Effector CD4-positive, alpha-beta T cell (primary cell): ENCODE results near the gene HPS4.
"Not testable (repeated sequence)": the region's sequence is repeated elsewhere in the genome, so short reads cannot be mapped to it uniquely, and the experiment has no call there.

ENCODE experiments used
- DNase-seq: peaks from one replicate; pipeline ENCODE4 v3.0.0-alpha.2; 2020
- total RNA-seq: gene quantifications from one replicate; lab custom pipeline; 2026; lab: John Stamatoyannopoulos, UW

The HPS4 gene
- total RNA-seq = 103 reads per million, percentile 83 among the genes with 10 or more reads in this experiment

DNA sequence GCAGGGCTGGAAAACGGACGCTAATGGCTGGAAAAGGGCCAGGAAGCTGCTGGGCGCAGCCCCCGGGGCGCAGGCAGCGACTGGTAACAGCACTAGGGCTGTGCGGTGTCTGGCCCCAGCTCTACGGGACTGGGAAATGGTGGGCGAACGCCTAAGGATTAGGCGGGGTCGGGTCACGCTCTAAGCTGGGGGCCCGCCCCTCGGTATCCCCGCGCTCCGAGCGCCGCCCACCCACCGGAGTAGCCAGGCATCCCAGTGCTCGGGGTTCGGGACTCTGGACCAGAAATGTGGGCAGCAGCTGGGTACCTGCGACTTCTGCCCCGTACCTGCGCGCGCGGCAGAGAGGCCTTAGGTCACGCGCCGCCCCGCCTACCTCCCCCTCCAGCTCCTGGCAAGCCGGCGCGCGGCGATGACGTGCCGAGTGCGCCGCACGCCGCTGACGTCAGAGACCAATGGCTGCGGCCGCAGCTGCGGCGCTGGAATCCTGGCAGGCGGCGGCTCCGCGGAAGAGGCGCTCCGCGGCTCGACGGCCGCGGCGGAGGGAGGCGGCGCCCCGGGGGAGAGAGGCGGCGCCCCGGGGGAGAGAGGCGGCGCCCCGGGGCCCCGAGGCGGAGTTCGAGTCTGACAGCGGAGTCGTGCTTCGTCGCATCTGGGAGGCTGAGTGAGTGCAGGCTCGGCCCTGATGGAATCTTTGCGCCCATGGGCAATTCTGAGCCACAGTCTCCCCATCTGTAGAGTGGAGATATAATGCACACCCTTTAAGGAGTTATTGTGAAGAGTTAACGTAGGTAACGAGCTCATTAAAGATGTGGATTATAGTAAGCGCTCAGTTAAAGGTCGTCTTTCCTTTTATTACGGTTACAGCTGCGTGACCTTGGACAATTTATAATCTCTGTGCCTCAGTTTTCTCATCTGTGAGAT lies at the start of gene HPS4, which contains the start of gene SRRD:
HPS4 (minus strand) TSS at position 345 of the 921 bp plus-strand sequence. CDS start 2,021 bp downstream, outside the sequence.
SRRD (plus strand) TSS at position 439 of the 921 bp plus-strand sequence; CDS start at position 453, 14 bp downstream.
- DNase-seq = peak; percentile 91

DNA sequence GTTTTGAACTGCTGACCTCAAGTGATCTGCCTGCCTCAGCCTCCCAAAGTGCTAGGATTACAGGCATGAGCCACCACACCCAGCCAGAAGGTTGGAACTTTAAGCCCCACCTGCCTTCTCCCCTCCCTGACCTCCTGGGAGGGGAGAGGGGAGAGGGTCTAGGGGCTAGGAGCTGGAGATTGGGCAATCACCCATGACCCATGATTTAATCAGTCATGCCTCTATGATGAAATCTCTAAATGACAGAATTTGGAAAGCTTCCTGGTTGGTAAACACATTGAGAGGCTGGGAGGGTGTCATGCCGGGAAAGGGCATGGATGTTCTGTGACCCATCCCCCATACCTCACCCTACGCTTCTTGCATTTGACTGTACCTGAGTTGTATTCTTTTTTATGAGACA lies 45.8 kb upstream of the HPS4 start:
- DNase-seq = no peak

DNA sequence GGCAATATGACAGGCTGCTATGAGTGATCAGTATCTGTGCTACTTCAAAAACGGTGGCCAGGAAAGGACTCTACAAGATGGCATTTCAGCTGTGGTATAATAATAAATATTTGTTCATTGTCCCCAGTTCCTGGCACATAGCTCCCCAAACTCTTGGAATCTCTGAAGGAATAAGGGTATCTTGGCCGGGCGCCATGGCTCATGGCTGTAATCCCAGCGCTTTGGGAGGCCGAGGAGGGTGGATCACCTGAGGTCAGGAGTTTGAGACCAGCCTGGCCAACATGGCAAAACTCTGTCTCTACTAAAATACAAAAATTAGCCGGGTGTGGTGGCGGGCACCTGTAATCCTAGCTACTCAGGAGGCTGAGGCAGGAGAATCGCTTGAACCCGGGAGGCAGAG lies 44.9 kb upstream of the HPS4 start:
- not testable (repeated sequence) for DNase-seq

DNA sequence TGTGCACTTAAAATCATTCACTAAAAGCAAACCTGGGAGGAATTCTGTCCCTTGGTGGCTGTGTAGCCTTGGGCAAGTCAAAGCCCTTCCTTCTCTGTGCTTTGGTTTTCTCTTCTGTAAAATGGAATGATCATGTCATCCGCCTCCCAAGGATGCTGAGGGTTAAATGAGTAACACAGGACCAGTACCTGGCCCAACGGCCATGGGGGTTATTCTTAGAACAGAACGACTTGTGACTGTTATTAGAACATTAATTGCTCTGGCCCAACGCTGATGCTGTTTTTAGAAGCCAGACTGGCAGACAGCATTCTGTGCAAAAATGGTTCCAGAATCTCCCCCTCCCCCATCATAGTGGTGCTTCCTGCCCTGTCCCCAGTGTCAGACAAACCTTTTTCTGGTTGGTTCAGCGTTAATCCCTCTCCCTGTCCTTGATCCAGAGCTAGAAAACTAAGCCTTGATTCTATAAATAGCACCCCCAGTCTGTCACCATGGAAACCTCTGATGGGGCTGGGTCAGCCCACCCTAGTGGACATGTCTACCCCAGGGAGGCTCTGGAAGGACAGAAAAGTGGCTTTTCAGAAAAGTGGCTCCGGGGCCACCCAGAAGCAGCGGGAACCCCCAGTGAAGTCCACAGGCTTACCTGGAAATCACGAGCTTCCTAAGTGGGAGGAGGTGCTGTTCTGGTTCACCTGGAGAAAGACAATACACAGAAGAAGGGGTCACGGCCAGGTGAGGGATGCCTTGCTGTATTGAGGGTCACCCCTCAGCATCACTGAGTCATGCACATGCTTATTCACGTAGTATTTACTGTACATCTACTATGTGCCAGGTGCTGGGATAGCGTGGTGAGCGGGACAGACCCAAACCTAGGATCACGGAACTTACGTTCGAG lies 44.2 kb upstream of the HPS4 start:
- no peak for DNase-seq

DNA sequence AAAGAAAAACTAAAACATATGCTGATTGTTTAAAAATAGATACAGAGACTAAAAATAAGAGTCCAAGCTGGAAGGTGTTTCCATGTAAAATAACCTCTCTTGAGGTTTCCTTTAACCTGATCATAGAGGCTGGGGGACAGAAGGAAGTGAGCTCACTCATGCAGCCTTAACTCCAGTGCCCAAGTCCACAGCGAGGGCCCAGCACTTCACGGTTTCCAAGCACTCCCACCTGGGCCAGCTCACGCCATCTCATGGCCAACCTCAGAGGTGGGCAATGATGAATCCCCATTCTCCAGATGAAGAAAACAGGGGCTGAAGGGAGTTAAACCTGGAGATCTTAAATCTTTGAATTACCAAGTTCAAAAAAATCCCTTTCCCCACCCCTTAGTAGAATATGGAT lies 43.6 kb upstream of the HPS4 start:
- no peak for DNase-seq

DNA sequence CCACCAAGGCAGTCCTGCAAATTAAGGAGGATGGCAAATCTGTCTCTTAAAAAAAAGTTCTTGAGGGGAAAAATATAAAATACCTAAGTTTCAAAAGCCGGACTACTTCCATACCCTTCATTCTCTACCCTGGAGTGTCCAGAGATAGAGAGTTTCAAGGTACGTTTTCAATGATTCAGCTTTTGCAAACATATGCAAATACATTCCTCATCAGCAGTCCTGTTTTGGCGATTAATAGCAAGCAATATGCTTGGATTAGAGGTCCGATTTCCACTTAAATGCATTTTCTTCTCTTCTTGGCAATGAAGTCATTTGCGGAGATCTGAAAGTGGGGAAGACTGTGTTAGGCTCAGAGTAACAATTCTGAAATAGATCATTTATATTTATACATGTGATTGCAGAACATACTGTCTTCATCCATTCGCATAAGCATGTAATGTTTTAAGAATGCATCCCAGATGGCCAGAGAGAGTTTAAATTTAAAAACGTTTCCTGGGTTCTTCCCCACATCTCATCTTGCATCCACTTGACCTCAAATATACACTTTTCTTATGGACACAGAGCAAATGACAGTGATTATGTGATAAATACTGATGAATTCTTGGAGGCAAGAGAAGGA lies 42.5 kb upstream of the HPS4 start:
- DNase-seq = no peak

DNA sequence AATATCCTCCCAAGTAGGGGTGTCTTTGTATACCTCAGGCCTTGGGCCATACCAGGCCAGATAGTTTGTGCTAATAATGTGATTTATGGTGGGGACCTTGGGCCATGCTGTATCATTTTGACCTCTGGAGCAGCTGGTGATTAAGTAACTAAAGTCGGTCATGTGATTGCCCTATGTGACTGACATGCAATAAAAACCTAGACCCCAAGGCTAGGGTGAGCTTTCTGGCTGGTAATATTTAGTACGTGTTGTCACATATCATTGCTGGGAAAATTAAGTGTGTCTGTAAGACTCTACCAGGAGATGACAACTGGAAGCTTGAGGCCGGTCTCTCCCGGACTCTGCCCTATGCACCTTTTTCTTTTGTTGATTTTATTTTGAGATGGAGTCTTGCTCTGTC lies 41.3 kb upstream of the HPS4 start:
- DNase-seq = no peak

DNA sequence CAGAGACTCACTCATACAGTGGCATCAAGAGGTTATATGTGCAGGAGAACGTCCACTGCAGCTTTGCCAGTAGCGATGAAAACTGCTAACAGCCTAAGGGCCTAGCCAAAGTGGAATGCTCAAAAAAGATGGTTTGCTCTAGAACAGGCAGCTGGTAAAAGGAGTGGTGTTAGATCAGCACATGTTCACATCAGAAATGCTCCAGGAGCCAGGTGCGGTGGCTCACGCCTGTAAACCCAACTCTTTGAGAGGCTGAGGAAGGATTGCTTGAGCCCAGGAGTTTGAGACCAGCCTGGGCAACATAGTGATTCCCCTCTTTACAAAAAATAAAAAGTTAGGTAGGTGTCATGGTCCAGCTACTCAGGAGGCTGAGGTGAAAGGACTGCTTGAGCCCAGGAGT lies 39.0 kb upstream of the HPS4 start:
- no peak for DNase-seq

DNA sequence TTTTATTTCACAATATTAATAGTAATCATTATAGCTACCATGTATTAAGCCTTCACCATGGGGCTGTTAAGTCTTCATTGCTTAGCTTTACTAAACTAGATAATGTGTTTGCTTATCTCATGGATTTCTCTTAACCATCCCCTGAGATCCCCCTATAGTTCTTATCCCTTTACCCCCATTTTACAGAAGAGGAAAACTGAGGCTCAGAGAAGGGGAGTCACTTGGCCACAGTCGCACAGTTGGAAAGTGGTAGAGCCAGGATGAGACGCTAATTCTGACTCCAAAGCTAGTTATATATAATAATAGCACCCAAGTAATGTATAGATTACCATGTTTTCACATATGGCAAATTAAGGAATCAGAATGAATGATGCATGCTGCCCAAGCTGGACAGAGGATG lies 38.4 kb upstream of the HPS4 start:
- DNase-seq = no peak

DNA sequence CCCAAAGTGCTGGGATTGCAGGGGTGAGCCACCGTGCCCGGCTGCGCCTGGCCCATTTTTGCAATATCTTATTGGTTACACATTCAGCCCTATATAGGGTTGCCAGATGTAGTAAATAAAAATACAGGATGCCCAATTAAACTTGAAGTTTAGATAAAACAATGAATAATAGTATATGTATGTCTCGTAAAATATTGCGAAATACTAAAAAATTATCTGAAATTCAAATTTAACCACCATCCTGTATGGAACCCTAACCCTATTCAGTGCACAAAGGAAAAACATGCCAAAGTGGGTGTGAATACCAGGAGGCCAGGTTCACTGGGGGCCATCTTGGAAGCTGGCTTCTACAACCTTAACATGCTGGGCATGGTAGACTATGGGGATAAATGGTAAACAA lies 33.8 kb upstream of the HPS4 start:
- no peak for DNase-seq

DNA sequence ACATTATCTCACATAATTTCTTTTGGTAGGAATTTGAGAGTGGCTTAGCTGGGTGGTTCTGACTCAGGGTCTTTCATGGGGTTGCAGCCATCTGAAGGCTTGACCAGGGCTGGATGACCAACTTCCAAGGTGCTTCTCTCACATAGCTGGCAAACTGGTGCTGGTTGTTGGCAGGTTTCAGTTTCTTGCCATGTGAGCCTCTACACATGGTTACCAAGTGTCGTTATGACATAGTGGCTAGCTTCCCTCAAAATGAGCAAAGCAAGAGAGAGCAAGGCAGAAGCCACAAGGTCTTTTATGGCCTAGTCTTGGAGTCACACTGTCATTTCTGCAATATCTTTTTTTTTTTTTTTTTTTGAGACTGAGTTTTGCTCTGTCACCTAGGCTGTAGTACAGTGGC lies 32.9 kb upstream of the HPS4 start:
- no peak for DNase-seq

DNA sequence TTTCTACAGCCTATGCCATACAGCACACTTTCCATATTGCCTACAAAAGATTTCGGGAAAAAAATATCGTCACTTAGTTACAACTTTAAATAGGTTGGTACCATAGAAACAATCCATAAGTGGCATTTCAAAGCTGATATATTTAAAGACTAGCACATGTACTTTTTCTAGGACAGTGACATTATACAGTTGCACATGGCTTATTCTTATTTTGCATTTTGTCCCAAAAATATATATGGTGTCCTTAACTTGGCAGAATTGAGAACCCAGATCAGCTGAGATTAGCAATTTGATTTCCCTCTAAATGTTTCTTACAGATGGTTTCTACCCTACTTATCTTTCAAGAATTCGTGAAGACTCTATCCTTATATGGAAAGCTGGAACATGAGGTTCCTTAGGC lies 32.3 kb upstream of the HPS4 start:
- no peak for DNase-seq

DNA sequence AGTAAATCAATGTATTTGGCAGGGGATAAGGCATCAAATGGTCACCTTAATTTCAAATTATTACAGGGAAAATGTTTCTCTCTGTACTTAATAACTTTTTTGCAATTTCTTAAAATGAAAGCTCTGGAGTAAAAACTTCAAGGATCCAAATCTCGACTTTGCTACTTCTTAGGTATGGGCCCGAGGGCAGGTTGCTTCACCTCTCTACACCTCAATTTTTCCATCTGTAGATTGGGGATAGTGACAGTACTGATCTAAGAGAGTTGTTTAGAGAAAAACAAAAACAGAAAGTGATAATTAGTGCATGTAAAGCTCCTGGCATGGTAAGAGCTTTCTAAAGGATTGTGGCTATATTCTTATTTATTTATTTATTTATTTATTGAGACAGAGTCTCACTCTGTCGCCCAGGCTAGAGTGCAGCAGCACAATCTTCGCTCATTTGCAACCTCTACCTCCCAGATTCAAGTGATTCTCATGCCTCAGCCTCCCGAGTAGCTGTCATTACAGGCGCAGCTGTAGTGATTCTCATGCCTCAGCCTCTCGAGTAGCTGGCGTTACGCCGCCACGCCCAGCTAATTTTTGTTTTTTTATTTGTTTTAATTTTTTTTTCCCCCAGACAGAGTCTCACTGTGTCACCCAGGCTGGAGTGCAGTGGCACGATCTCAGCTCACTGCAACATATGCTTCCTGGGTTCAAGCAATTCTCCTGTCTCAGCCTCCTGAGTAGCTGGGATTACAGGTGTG lies 31.0 kb upstream of the HPS4 start:
- DNase-seq = no peak

DNA sequence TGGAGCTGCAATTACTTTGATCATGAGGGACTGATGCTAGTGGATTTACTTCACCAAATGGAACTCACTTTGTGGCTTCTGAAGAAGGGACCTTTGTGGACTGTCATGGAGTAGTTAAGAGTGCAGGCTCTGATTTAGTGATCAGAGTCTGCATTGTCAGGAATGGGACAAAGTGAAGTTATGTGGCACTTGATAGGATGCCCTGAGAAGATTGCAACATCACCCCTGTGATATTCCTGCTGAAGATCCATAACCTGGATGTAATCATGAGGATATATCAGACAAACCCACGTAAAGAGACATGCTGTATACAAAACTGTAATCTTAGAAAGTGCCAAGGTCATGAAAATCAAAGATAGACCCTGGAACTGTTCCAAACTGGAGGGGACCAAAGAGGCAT lies 30.3 kb upstream of the HPS4 start:
- DNase-seq = no peak

DNA sequence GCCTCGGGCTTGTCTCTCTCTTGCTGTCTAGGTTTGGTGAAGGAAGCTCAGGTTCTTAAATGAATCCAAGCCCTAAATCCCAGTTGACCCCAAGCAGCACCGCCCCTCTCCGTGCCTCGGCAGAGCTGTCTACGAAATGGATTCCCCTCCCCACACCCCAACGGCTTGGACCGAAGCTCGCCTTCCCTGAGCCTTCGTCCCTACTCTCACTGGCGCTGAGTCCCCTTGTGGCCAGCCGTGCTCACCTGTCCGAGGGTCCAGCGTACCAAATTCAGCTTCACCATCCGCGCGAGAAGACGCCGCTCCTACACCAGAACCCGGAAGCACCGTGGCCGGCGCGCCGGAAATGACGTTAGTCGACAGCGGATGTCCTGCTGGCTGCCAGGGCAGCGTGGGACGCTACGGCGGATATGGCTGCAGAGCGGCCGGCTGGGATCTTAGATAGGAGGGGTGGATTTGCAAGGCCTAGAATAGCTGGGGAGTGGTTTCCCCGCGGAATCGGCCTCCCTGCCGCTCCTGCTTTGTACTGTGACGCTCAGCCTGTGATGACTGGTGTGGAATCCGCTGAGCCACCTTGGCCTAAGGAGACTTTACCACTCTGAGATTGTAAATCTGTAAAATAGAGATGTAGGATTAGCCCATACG lies 28.7 kb upstream of the HPS4 start, which contains the start of gene TFIP11:
TFIP11 (minus strand) TSS at position 325 of the 645 bp plus-strand sequence. CDS start 2,201 bp downstream, outside the sequence.
- peak; percentile 91 for DNase-seq

DNA sequence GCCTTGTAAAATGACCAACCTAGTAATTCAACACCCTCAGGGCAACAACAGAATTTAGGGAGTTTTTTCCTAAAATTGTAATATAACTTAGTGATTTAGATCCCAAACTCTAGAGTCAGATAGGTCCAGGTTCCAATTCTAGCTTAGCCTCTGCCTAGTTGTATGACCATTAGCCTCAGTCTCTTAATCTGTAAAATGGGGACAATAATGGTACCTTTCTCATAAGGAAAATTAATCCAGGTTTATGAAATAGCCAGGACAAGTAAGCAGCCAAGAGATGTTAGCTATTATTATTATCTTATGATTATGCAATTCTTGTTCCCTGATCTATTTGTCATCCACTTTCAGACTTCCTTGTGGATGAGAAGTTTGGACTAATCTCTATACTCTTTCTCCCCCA lies 24.6 kb upstream of the HPS4 start:
- DNase-seq = no peak

DNA sequence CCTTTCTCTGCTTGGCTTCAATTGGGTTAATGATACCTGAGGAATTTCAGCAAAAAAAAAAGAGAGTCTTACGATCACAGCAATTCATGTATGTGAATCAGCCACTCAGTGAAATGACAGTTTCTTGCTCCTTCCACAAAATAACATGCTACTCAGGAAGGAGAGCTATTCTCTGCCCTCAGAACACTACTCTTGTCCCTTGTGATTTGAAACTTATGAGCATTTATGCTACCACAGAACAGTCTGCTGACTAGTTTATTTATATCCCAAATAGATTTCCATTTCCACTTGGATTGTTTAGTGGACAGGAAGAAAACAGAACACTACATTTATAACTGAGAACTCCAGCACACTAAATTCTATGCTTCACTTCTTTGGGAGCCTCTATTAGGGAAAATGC lies 20.2 kb upstream of the HPS4 start:
- DNase-seq = no peak

DNA sequence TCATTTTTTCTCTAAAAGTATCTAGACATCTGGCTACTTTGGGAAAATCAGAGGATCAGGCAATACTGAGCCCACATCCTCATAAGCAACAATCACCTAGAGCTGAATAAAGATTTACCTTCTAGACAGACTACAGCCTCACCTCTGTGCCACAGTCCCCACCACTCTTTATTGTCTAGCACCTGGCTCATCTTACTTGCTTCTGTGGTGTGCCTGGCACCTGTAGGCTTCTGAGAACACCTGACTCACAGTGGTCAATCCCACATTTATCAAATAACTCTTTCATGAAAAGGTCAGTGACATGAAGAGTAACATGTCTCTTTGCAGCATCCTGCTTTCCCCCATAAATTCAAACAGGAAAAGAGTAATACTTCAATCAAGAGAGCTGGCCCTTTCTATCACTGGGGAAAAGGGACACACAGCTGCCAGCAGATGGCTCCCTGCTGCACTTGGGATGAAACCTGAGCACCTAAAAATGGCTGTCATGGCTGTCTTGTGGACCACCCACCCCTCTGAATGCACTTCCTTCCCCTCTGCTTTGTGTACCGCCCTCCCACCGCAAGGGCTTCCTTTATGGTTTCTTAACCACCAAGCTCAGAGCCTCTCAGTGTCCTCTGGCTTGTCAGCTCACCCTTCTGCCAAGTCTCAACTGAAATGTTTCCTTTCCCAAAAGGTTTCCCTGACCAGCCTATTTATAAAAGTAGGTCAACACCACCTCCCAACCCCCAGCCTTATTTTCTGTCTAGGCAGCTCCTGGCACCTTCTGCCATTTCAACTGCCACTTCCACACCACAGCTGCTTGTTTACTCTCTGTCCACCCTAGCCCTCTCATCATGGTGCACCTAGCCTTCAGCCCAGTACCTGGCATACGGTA lies 19.3 kb upstream of the HPS4 start:
- peak; percentile 21 for DNase-seq

DNA sequence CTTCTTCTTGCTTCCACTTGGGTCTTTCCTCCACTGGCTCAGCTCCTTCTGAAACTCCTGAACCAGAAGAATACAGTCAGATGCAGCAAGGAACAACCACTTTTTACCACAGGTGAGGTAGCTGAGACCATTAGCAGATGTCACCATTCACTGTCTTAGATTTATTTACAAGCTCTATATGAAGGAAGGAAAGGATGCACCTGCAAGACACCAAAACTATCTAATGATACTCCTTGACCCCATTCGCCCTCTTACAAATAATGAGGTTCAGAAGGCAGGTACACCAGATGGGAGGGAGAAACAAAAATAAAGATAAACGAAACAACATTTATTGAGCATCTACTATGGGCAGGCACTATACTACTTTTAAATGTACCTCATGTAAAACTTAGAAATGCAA lies 18.4 kb upstream of the HPS4 start:
- no peak for DNase-seq

DNA sequence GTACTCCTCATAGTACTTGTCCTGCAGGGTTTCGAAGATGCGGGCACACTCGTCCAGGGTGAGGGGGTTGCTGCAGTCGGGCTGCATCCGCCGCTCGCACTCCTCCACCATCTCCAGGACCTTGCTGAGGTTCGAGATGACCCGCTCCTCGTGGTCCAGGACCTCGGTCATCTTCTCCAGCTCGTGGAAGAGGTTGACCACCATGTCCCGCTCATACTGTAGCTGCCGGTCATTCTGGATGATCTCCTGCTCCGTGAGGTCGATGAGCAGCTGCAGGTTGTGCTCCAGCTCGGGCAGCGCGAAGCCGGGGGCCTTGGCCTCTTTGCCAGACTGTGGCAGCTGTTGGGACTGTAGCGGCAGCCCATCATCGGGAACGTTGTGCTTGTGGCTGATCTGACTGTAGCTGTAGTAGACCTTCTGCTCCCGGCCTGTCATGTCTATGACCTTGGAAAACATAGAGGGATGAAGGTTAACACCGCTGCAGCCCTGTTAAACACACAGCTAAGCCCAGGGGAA lies 15.7 kb upstream of the HPS4 start:
- no peak for DNase-seq
